SK-N-SH (cell line): ENCODE data around the gene PTPRA. TPM values are rescaled to one million over a fixed set of nuclear protein-coding genes. Genes with fewer than 3 reads are reported as not detected.

Source experiments
- CTCF ChIA-PET: fragments of 300-600, 350-600 bp; formaldehyde crosslinking; extraction: SDS; loops from one replicate; lab custom pipeline; 2021; lab: Yijun Ruan, JAX
- POLR2A ChIA-PET: fragments of 350-600 bp; sonication (Branson Sonifier 250); formaldehyde crosslinking; extraction: SDS; loops from one replicate; lab custom pipeline; 2020; ENCODE audit warnings: antibody characterized with exemption, inconsistent platforms; lab: Yijun Ruan, JAX
- DNase-seq: peaks from one replicate; pipeline ENCODE4 v3.0.0; 2012
- H2AFZ ChIP-seq: fragments of 200-600 bp; sonication (generic); 2 replicates; pipeline ENCODE4 v1.8.1; 2016; ENCODE audit warnings: antibody characterized with exemption, mild to moderate bottlenecking, low read depth
- H3F3A ChIP-seq: fragments of 200-600 bp; sonication (generic); replicated peaks from 2 replicates; pipeline ENCODE3; 2016; ENCODE audit warnings: antibody characterized with exemption, mild to moderate bottlenecking; ENCODE audit not compliant: insufficient read depth
- H3K27ac ChIP-seq, 2 experiments: fragments of 200-500 bp in 1 of 2; fragments of 200-600 bp in 1 of 2; sonication (Bioruptor generic) in 1 of 2; sonication (generic), shearing (Covaris generic) in 1 of 2; 2 replicates each; pipeline versions ENCODE4 v1.5.1 to v1.6.1; 2014 to 2016; ENCODE audit warnings: low read depth in 2 of 2, inconsistent platforms in 1 of 2, low read length in 1 of 2, mild to moderate bottlenecking in 1 of 2, mixed read lengths in 1 of 2
- H3K27me3 ChIP-seq: fragments of 200-600 bp; sonication (generic), shearing (Covaris generic); 2 replicates; pipeline ENCODE4 v1.6.1; 2016; ENCODE audit warnings: mixed run types; ENCODE audit not compliant: insufficient read depth
- H3K36me3 ChIP-seq, 2 experiments: fragments of 200-500 bp in 1 of 2; fragments of 200-600 bp in 1 of 2; sonication (Bioruptor generic) in 1 of 2; sonication (generic) in 1 of 2; replicated peaks in 1 of 2; 2 replicates each; pipeline versions ENCODE3 to v1.5.1; 2014 to 2016; ENCODE audit warnings: low read length in 1 of 2, mild to moderate bottlenecking in 1 of 2; ENCODE audit not compliant: insufficient read depth in 2 of 2, control insufficient read depth in 1 of 2
- H3K4me1 ChIP-seq, 2 experiments: fragments of 200-500 bp in 1 of 2; fragments of 200-600 bp in 1 of 2; sonication (Bioruptor generic) in 1 of 2; sonication (generic), shearing (Covaris generic) in 1 of 2; 2 replicates each; pipeline versions ENCODE4 v1.5.1 to v1.6.1; 2014 to 2016; ENCODE audit warnings: low read depth in 1 of 2, low read length in 1 of 2, mixed run types in 1 of 2; ENCODE audit not compliant: insufficient read depth in 2 of 2, control insufficient read depth in 1 of 2
- H3K4me2 ChIP-seq: fragments of 200-600 bp; sonication (generic), shearing (Covaris generic); 2 replicates; pipeline ENCODE4 v1.6.1; 2017; ENCODE audit warnings: mixed run types
- H3K4me3 ChIP-seq, 2 experiments: fragments of 200-500 bp in 1 of 2; fragments of 200-600 bp in 1 of 2; sonication (Bioruptor generic) in 1 of 2; sonication (generic), shearing (Covaris generic) in 1 of 2; 2 replicates each; pipeline versions ENCODE4 v1.5.1 to v1.8.1; 2014 to 2016; ENCODE audit warnings: low read depth in 2 of 2, inconsistent platforms in 1 of 2, low read length in 1 of 2, mild to moderate bottlenecking in 1 of 2, mixed read lengths in 1 of 2, moderate library complexity in 1 of 2
- H3K79me2 ChIP-seq: fragments of 200-600 bp; sonication (generic); 2 replicates; pipeline ENCODE4 v1.8.1; 2017; ENCODE audit warnings: mild to moderate bottlenecking; ENCODE audit not compliant: insufficient read depth
- H3K9ac ChIP-seq: fragments of 200-600 bp; sonication (generic); 2 replicates; pipeline ENCODE4 v1.6.1; 2017; ENCODE audit warnings: mixed run types
- H3K9me2 ChIP-seq: fragments of 200-600 bp; sonication (generic); 2 replicates; pipeline ENCODE4 v1.6.1; 2017; ENCODE audit warnings: mixed run types
- H3K9me3 ChIP-seq: fragments of 200-600 bp; sonication (generic); 2 replicates; pipeline ENCODE4 v1.6.1; 2017; ENCODE audit warnings: mixed run types, mild to moderate bottlenecking, moderate library complexity
- H4K20me1 ChIP-seq: fragments of 200-600 bp; sonication (generic); 2 replicates; pipeline ENCODE4 v1.6.1; 2017; ENCODE audit warnings: mild to moderate bottlenecking, mixed run types; ENCODE audit not compliant: insufficient read depth
- CTCF ChIP-seq: fragments of 200-600 bp; sonication (generic); IDR thresholded peaks from 2 replicates; pipeline ENCODE4 v1.6.1; 2017; ENCODE audit warnings: antibody characterized with exemption, mild to moderate bottlenecking, moderate library complexity
- ELF1 ChIP-seq: IDR thresholded peaks from 2 replicates; pipeline ENCODE4 v1.4.0; 2012
- EZH2phosphoT487 ChIP-seq: fragments of 200-600 bp; sonication (generic); IDR thresholded peaks from 2 replicates; pipeline ENCODE4 v1.6.1; 2017; ENCODE audit warnings: low read depth, mixed run types, mild to moderate bottlenecking, antibody characterized with exemption, moderate library complexity, borderline replicate concordance
- FOXJ3 ChIP-seq: sonication (generic); formaldehyde crosslinking; IDR thresholded peaks from 2 replicates; pipeline ENCODE4 v1.5.1; 2020; ENCODE audit warnings: mild to moderate bottlenecking, missing genetic modification reagents
- FOXM1 ChIP-seq: IDR thresholded peaks from 2 replicates; pipeline ENCODE4 v1.4.0; 2012; ENCODE audit warnings: low read depth, mild to moderate bottlenecking
- MEF2A ChIP-seq: IDR thresholded peaks from 2 replicates; pipeline ENCODE4 v1.4.0; 2012; ENCODE audit warnings: low read depth, borderline replicate concordance
- NRF1 ChIP-seq: IDR thresholded peaks from 2 replicates; pipeline ENCODE4 v1.6.1; 2012; ENCODE audit warnings: low read depth, mild to moderate bottlenecking, low read length
- RAD21 ChIP-seq: IDR thresholded peaks from 2 replicates; pipeline ENCODE4 v1.6.1; 2012; ENCODE audit warnings: mild to moderate bottlenecking, low read length
- REST ChIP-seq: IDR thresholded peaks from 2 replicates; pipeline ENCODE4 v1.6.1; 2012; ENCODE audit warnings: mild to moderate bottlenecking, low read depth, low read length, moderate library complexity
- RFX5 ChIP-seq: IDR thresholded peaks from 2 replicates; pipeline ENCODE4 v1.6.1; 2012; ENCODE audit warnings: mild to moderate bottlenecking, improper control_type of control experiment, low read length
- SMC3 ChIP-seq: IDR thresholded peaks from 2 replicates; pipeline ENCODE4 v1.6.1; 2012; ENCODE audit warnings: low read depth, low read length, improper control_type of control experiment
- TAF1 ChIP-seq: IDR thresholded peaks from 2 replicates; pipeline ENCODE4 v1.6.1; 2012; ENCODE audit warnings: low read depth, mild to moderate bottlenecking, low read length, moderate library complexity, borderline replicate concordance
- TEAD4 ChIP-seq: IDR thresholded peaks from 2 replicates; pipeline ENCODE4 v1.4.0; 2012; ENCODE audit warnings: mild to moderate bottlenecking, borderline replicate concordance; ENCODE audit not compliant: insufficient read depth
- USF2 ChIP-seq: fragments of 150-350 bp; IDR thresholded peaks from 2 replicates; pipeline ENCODE4 v1.6.1; 2017; ENCODE audit warnings: antibody characterized with exemption, low read length, low read depth, borderline replicate concordance
- ZBTB33 ChIP-seq: IDR thresholded peaks from 2 replicates; pipeline ENCODE4 v1.4.0; 2012; ENCODE audit warnings: low read depth, borderline replicate concordance
- WGBS: methylation state at CpG from one replicate; pipeline ENCODE4 v1.1.6; 2017; ENCODE audit warnings: low lambda C conversion rate; 5-methylcytosine and 5-hydroxymethylcytosine counted together
- polyA plus RNA-seq, 3 experiments: library from polyadenylated mRNA; depleted of rRNA; stranded (reverse); fragments of >200 nt; gene quantifications; 2 replicates each; pipeline ENCODE4 v1.2.3, GENCODE V29; 2012

The PTPRA gene
- polyA plus RNA-seq, 1 of the 3 experiments (the other 2 are of a cell fraction), result 47.6 TPM

- no peak for TF ChIP-seq TEAD4
Measured at GRCh38 chr20:2902818-2903217, 29.5 kb downstream of the PTPRA start (continued).

GRCh38 chr20:2903686-2904085, 30.4 kb downstream of the PTPRA start:
- POLR2A ChIA-PET, result no interaction called here
- Histone ChIP-seq H3K4me2 (no peak overlapping the region), H3K36me3 (peaks cover 0 to 5% of the 10 kb centered on the region in 2 experiments), H3K27me3 (no peaks in the 10 kb centered on the region), H3K9ac (no peak overlapping the region), H3K4me3 (no peak overlapping the region), H2AFZ (no peak overlapping the region), H3K27ac (no peak overlapping the region), H3F3A (peaks cover 4% of the 10 kb centered on the region), H3K79me2 (peaks cover 78% of the 10 kb centered on the region), H3K4me1 (no peaks in the 10 kb centered on the region), H4K20me1 (0 out of 2 replicates have a peak, but pooled peaks cover 21% of the 10 kb centered on the region), H3K9me3 (no peaks in the 10 kb centered on the region), H3K9me2 (no peaks in the 10 kb centered on the region)
- TF ChIP-seq FOXM1 (no peak), ELF1 (no peak)
- CTCF ChIA-PET, result interaction anchor here (0.6 to 1.5 kb wide), 4 partner anchors 11 to 217 kb away, joined by 3 to 5 read pairs (median 3); no protein-coding TSS in a partner anchor
- no peak for DNase-seq
- 98% methylated on average over 6 of the region's 6 CpGs for WGBS

- no peak for TF ChIP-seq NRF1
- no peak for TF ChIP-seq SMC3
- TF ChIP-seq RAD21, result no peak
- TF ChIP-seq TAF1, result no peak
- no peak for TF ChIP-seq FOXJ3 (CRISPR knock-in tag)
- no peak for TF ChIP-seq RFX5
- no peak for TF ChIP-seq CTCF
- no peak for TF ChIP-seq ZBTB33
- TF ChIP-seq USF2, result no peak
- no peak for TF ChIP-seq MEF2A
- no peak for TF ChIP-seq REST
- no peak for TF ChIP-seq EZH2phosphoT487
- H3K9me3 ChIP-seq, result no peaks in the 10 kb centered on the region
- DNase-seq, result no peak
- no peaks in the 10 kb centered on the region for H3K27me3 ChIP-seq
- no peak overlapping the region for H3K9ac ChIP-seq
- H3K4me2 ChIP-seq, result no peak overlapping the region
- peaks cover 4% of the 10 kb centered on the region for H3F3A ChIP-seq
- peaks cover 53% of the 10 kb centered on the region for H3K79me2 ChIP-seq
- ChIA-PET CTCF (no interaction called here), POLR2A (no interaction called here)
- H3K9me2 ChIP-seq, result no peaks in the 10 kb centered on the region
- no peak overlapping the region for H2AFZ ChIP-seq
- no peaks in the 10 kb centered on the region for H4K20me1 ChIP-seq
- H3K4me1 ChIP-seq, result no peaks in the 10 kb centered on the region
- WGBS, result 89% methylated on average over 3 of the region's 3 CpGs
- H3K27ac ChIP-seq, result no peak overlapping the region
- H3K4me3 ChIP-seq, result no peak overlapping the region
- H3K36me3 ChIP-seq, result peaks cover 0 to 5% of the 10 kb centered on the region in 2 experiments
Measured at GRCh38 chr20:2907519-2907918, 34.2 kb downstream of the PTPRA start.
